ENCODE results near the gene CDKN2B-AS1.

CDKN2B-AS1 gene

GRCh38 chr9:21983561-21983935 is 11.0 kb upstream of the CDKN2B-AS1 start:
- no peak overlapping the region for H3K18ac ChIP-seq (ENCODE audit: low read length)
- H3K4me2 ChIP-seq (ENCODE audit: insufficient read depth, low read length, poor library complexity, severe bottlenecking), result no peak overlapping the region
- DNase-seq (ENCODE audit: low spot score), result no peak
- peaks cover 0 to 92% (median 17%) of the 10 kb centered on the region in 3 experiments for H3K27me3 ChIP-seq (ENCODE audit: control insufficient read depth in 3 of 3, insufficient read depth in 3 of 3, low read depth in 1 of 3, low read length in 3 of 3)
- no peak overlapping the region for H3K23ac ChIP-seq (ENCODE audit: low read depth, low read length, poor library complexity)
- no peak overlapping the region for H3K27ac ChIP-seq (replicated peaks; ENCODE audit: low read length)
- no peak overlapping the region for H3K4me3 ChIP-seq (ENCODE audit: low read length in 2 of 2)
- no peak overlapping the region for H3K14ac ChIP-seq (ENCODE audit: low read length)
- H2BK120ac ChIP-seq (ENCODE audit: low read depth, low read length), result no peak overlapping the region
- H4K8ac ChIP-seq (ENCODE audit: low read depth, low read length), result no peak overlapping the region
- H3K36me3 ChIP-seq (replicated peaks in 1 of 2; ENCODE audit: control insufficient read depth in 2 of 2, insufficient read depth in 2 of 2, low read length in 2 of 2), result no peaks in the 10 kb centered on the region
- H3K4ac ChIP-seq (ENCODE audit: low read length), result no peak overlapping the region
- H2BK5ac ChIP-seq (ENCODE audit: low read length), result no peak overlapping the region
- no peak overlapping the region for H4K91ac ChIP-seq (ENCODE audit: low read depth, low read length, poor library complexity)
- H2AFZ ChIP-seq (ENCODE audit: low read length), result no peak overlapping the region
- H3K9ac ChIP-seq (ENCODE audit: low read depth, low read length, poor library complexity), result no peak overlapping the region
- H2BK15ac ChIP-seq (ENCODE audit: low read length), result no peak overlapping the region
- no peak overlapping the region for H2AK5ac ChIP-seq (ENCODE audit: low read depth, low read length)
- H3K9me3 ChIP-seq (replicated peaks in 1 of 2; ENCODE audit: control insufficient read depth in 2 of 2, insufficient read depth in 1 of 2, low read depth in 1 of 2, low read length in 2 of 2), result no peaks in the 10 kb centered on the region
- no CpG with 5 or more reads among the region's 1 CpG for WGBS, 2 donors (ENCODE audit: extremely low coverage in 2 of 2, insufficient read length in 2 of 2, insufficient replicate concordance in 1 of 2)
- no peak overlapping the region for H2BK12ac ChIP-seq (ENCODE audit: low read length)
- no peaks in the 10 kb centered on the region for H3K4me1 ChIP-seq (ENCODE audit: control insufficient read depth in 2 of 2, insufficient read depth in 1 of 2, low read depth in 1 of 2, low read length in 2 of 2)
- no peaks in the 10 kb centered on the region for H3K79me1 ChIP-seq (ENCODE audit: low read depth, low read length)

- Histone ChIP-seq H3K36me3 (replicated peaks in 1 of 2; ENCODE audit: control insufficient read depth in 2 of 2, insufficient read depth in 2 of 2, low read length in 2 of 2) (no peaks in the 10 kb centered on the region), H3K14ac (ENCODE audit: low read length) (no peak overlapping the region), H2BK12ac (ENCODE audit: low read length) (no peak overlapping the region), H2BK120ac (ENCODE audit: low read depth, low read length) (no peak overlapping the region), H2AFZ (ENCODE audit: low read length) (no peak overlapping the region), H3K4me1 (ENCODE audit: control insufficient read depth in 2 of 2, insufficient read depth in 1 of 2, low read depth in 1 of 2, low read length in 2 of 2) (no peaks in the 10 kb centered on the region), H3K9me3 (replicated peaks in 1 of 2; ENCODE audit: control insufficient read depth in 2 of 2, insufficient read depth in 1 of 2, low read depth in 1 of 2, low read length in 2 of 2) (no peaks in the 10 kb centered on the region), H3K4ac (ENCODE audit: low read length) (no peak overlapping the region), H2AK5ac (ENCODE audit: low read depth, low read length) (no peak overlapping the region), H3K9ac (ENCODE audit: low read depth, low read length, poor library complexity) (no peak overlapping the region), H4K91ac (ENCODE audit: low read depth, low read length, poor library complexity) (no peak overlapping the region), H2BK15ac (ENCODE audit: low read length) (no peak overlapping the region), H3K27ac (replicated peaks; ENCODE audit: low read length) (no peak overlapping the region), H4K8ac (ENCODE audit: low read depth, low read length) (no peak overlapping the region), H3K4me2 (ENCODE audit: insufficient read depth, low read length, poor library complexity, severe bottlenecking) (no peak overlapping the region), H3K4me3 (ENCODE audit: low read length in 2 of 2) (no peak overlapping the region), H3K27me3 (ENCODE audit: control insufficient read depth in 3 of 3, insufficient read depth in 3 of 3, low read depth in 1 of 3, low read length in 3 of 3) (peaks cover 0 to 92% (median 17%) of the 10 kb centered on the region in 3 experiments), H3K18ac (ENCODE audit: low read length) (no peak overlapping the region), H2BK5ac (ENCODE audit: low read length) (no peak overlapping the region), H3K79me1 (ENCODE audit: low read depth, low read length) (no peaks in the 10 kb centered on the region), H3K23ac (ENCODE audit: low read depth, low read length, poor library complexity) (no peak overlapping the region)
- no peak for DNase-seq (ENCODE audit: low spot score)
These were observed 10.5 kb upstream of the CDKN2B-AS1 start for GRCh38 chr9:21984101-21984500.

GRCh38 chr9:21985964-21986667 is 8.5 kb upstream of the CDKN2B-AS1 start:
- no peak overlapping the region for H3K4me2 ChIP-seq (ENCODE audit: insufficient read depth, low read length, poor library complexity, severe bottlenecking)
- peaks cover 10 to 96% (median 29%) of the 10 kb centered on the region in 3 experiments for H3K27me3 ChIP-seq (ENCODE audit: control insufficient read depth in 3 of 3, insufficient read depth in 3 of 3, low read depth in 1 of 3, low read length in 3 of 3)
- H3K27ac ChIP-seq (replicated peaks; ENCODE audit: low read length), result no peak overlapping the region
- DNase-seq (ENCODE audit: low spot score), result no peak
- no peak overlapping the region for H3K9ac ChIP-seq (ENCODE audit: low read depth, low read length, poor library complexity)
- no peak overlapping the region for H4K8ac ChIP-seq (ENCODE audit: low read depth, low read length)
- no peak overlapping the region for H2AK5ac ChIP-seq (ENCODE audit: low read depth, low read length)
- H3K79me1 ChIP-seq (ENCODE audit: low read depth, low read length), result no peaks in the 10 kb centered on the region
- no peaks in the 10 kb centered on the region for H3K4me1 ChIP-seq (ENCODE audit: control insufficient read depth in 2 of 2, insufficient read depth in 1 of 2, low read depth in 1 of 2, low read length in 2 of 2)
- H3K36me3 ChIP-seq (replicated peaks in 1 of 2; ENCODE audit: control insufficient read depth in 2 of 2, insufficient read depth in 2 of 2, low read length in 2 of 2), result no peaks in the 10 kb centered on the region
- H3K4me3 ChIP-seq (ENCODE audit: low read length in 2 of 2), result no peak overlapping the region
- H3K23ac ChIP-seq (ENCODE audit: low read depth, low read length, poor library complexity), result no peak overlapping the region
- WGBS, 2 donors (ENCODE audit: extremely low coverage in 2 of 2, insufficient read length in 2 of 2, insufficient replicate concordance in 1 of 2), result no CpG with 5 or more reads among the region's 5 CpGs
- H3K18ac ChIP-seq (ENCODE audit: low read length), result no peak overlapping the region
- H3K9me3 ChIP-seq (replicated peaks in 1 of 2; ENCODE audit: control insufficient read depth in 2 of 2, insufficient read depth in 1 of 2, low read depth in 1 of 2, low read length in 2 of 2), result peaks cover 0 to 6% of the 10 kb centered on the region in 2 donors
- no peak overlapping the region for H3K4ac ChIP-seq (ENCODE audit: low read length)
- H4K91ac ChIP-seq (ENCODE audit: low read depth, low read length, poor library complexity), result no peak overlapping the region
- H2BK12ac ChIP-seq (ENCODE audit: low read length), result no peak overlapping the region
- H2BK15ac ChIP-seq (ENCODE audit: low read length), result no peak overlapping the region
- no peak overlapping the region for H2BK5ac ChIP-seq (ENCODE audit: low read length)
- H3K14ac ChIP-seq (ENCODE audit: low read length), result no peak overlapping the region
- no peak overlapping the region for H2BK120ac ChIP-seq (ENCODE audit: low read depth, low read length)
- no peak overlapping the region for H2AFZ ChIP-seq (ENCODE audit: low read length)

GRCh38 chr9:21988056-21988990 is 6.3 kb upstream of the CDKN2B-AS1 start:
- no peaks in the 10 kb centered on the region for H3K4me1 ChIP-seq (ENCODE audit: control insufficient read depth in 2 of 2, insufficient read depth in 1 of 2, low read depth in 1 of 2, low read length in 2 of 2)
- H3K4me2 ChIP-seq (ENCODE audit: insufficient read depth, low read length, poor library complexity, severe bottlenecking), result no peak overlapping the region
- peaks cover 0 to 6% of the 10 kb centered on the region in 2 donors for H3K9me3 ChIP-seq (replicated peaks in 1 of 2; ENCODE audit: control insufficient read depth in 2 of 2, insufficient read depth in 1 of 2, low read depth in 1 of 2, low read length in 2 of 2)
- no peak overlapping the region for H3K4ac ChIP-seq (ENCODE audit: low read length)
- no peak overlapping the region for H4K8ac ChIP-seq (ENCODE audit: low read depth, low read length)
- no peak overlapping the region for H3K23ac ChIP-seq (ENCODE audit: low read depth, low read length, poor library complexity)
- H3K79me1 ChIP-seq (ENCODE audit: low read depth, low read length), result no peaks in the 10 kb centered on the region
- no peak overlapping the region for H3K27ac ChIP-seq (replicated peaks; ENCODE audit: low read length)
- no peak for DNase-seq (ENCODE audit: low spot score)
- no peak overlapping the region for H2AFZ ChIP-seq (ENCODE audit: low read length)
- H3K18ac ChIP-seq (ENCODE audit: low read length), result no peak overlapping the region
- WGBS, 2 donors (ENCODE audit: extremely low coverage in 2 of 2, insufficient read length in 2 of 2, insufficient replicate concordance in 1 of 2), result no CpG with 5 or more reads among the region's 9 CpGs
- H2BK5ac ChIP-seq (ENCODE audit: low read length), result no peak overlapping the region
- no peak overlapping the region for H2AK5ac ChIP-seq (ENCODE audit: low read depth, low read length)
- H3K4me3 ChIP-seq (ENCODE audit: low read length in 2 of 2), result no peak overlapping the region
- no peaks in the 10 kb centered on the region for H3K36me3 ChIP-seq (replicated peaks in 1 of 2; ENCODE audit: control insufficient read depth in 2 of 2, insufficient read depth in 2 of 2, low read length in 2 of 2)
- H3K9ac ChIP-seq (ENCODE audit: low read depth, low read length, poor library complexity), result no peak overlapping the region
- H2BK12ac ChIP-seq (ENCODE audit: low read length), result no peak overlapping the region
- H4K91ac ChIP-seq (ENCODE audit: low read depth, low read length, poor library complexity), result no peak overlapping the region
- H2BK120ac ChIP-seq (ENCODE audit: low read depth, low read length), result no peak overlapping the region
- peaks cover 10 to 98% (median 34%) of the 10 kb centered on the region in 3 experiments for H3K27me3 ChIP-seq (ENCODE audit: control insufficient read depth in 3 of 3, insufficient read depth in 3 of 3, low read depth in 1 of 3, low read length in 3 of 3)
- H3K14ac ChIP-seq (ENCODE audit: low read length), result no peak overlapping the region
- no peak overlapping the region for H2BK15ac ChIP-seq (ENCODE audit: low read length)
